Panc1 (cell line): ENCODE results near the gene PTPRJ.

ENCODE experiments used
- POLR2AphosphoS5 ChIP-seq: IDR thresholded peaks from 2 replicates; pipeline ENCODE4 v1.6.1; 2012; ENCODE audit warnings: mild to moderate bottlenecking, low read depth, low read length, moderate library complexity
- REST ChIP-seq, 2 experiments: IDR thresholded peaks; 2 replicates each; pipeline ENCODE4 v1.6.1; 2011 to 2012; ENCODE audit warnings: low read depth in 2 of 2, control low read depth in 1 of 2, low read length in 1 of 2, mild to moderate bottlenecking in 1 of 2, moderate library complexity in 1 of 2; ENCODE audit not compliant: insufficient read depth in 1 of 2
- TF ChIP-seq, protein P1 (sequence below): fragments of 450-650 bp; IDR thresholded peaks from 2 replicates; pipeline ENCODE4 v1.5.1; 2017; ENCODE audit warnings: mild to moderate bottlenecking

DNA sequence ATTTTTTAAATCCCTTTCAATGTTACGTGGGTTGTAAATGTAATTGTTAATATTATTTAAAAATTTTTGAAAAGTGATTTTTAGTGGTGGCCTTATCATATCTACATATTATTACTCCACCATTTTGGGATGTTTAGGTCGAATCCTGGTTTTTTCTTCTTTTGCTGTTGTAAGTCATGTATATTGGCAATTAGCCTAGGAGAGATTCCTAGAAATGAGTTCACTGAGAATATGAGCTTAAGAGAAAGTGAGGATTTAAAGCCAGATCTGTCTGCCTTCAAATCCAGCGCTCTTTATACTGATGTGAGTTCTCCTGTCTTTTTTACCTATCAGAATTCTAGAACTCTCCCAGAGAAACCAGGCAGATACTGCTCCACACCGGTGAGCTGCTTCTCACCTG is 56.1 kb downstream of the PTPRJ start:
- TF ChIP-seq, protein P1, sequence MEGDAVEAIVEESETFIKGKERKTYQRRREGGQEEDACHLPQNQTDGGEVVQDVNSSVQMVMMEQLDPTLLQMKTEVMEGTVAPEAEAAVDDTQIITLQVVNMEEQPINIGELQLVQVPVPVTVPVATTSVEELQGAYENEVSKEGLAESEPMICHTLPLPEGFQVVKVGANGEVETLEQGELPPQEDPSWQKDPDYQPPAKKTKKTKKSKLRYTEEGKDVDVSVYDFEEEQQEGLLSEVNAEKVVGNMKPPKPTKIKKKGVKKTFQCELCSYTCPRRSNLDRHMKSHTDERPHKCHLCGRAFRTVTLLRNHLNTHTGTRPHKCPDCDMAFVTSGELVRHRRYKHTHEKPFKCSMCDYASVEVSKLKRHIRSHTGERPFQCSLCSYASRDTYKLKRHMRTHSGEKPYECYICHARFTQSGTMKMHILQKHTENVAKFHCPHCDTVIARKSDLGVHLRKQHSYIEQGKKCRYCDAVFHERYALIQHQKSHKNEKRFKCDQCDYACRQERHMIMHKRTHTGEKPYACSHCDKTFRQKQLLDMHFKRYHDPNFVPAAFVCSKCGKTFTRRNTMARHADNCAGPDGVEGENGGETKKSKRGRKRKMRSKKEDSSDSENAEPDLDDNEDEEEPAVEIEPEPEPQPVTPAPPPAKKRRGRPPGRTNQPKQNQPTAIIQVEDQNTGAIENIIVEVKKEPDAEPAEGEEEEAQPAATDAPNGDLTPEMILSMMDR = no peak
- no peak for TF ChIP-seq REST (IDR thresholded peaks at IDR 0.05; ENCODE audit: insufficient read depth in 1 of 2, low read depth in 2 of 2, low read length in 1 of 2)
- no peak for TF ChIP-seq POLR2AphosphoS5
